Cardiac muscle cell (in vitro differentiated cells and primary cell): ENCODE measurements around the gene SLC25A21. TPM values are rescaled to one million over a fixed set of nuclear protein-coding genes. Genes with fewer than 3 reads are reported as not detected.
"Not testable (repeated sequence)": the region's sequence is repeated elsewhere in the genome, so short reads cannot be mapped to it uniquely, and the experiment has no call there.

Source experiments
- DNase-seq, 2 donors: peaks; one replicate each; pipeline versions ENCODE4 v3.0.0 to v3.0.0-alpha.2; 2010 to 2017; ENCODE audit warnings: low read depth in 1 of 2, low spot score in 1 of 2
- H3K27ac ChIP-seq: fragments of 200-600 bp; sonication (generic); 2 replicates; pipeline ENCODE4 v1.5.1; 2016
- H3K27me3 ChIP-seq: fragments of 200-600 bp; sonication (generic); 2 replicates; pipeline ENCODE4 v1.6.0; 2016; ENCODE audit warnings: control low read depth
- H3K36me3 ChIP-seq: fragments of 200-600 bp; sonication (generic); 2 replicates; pipeline ENCODE4 v1.5.1; 2016; ENCODE audit warnings: control low read depth
- H3K4me1 ChIP-seq: fragments of 200-600 bp; sonication (generic); 2 replicates; pipeline ENCODE4 v1.8.1; 2017; ENCODE audit warnings: low read depth, mild to moderate bottlenecking, mixed run types
- H3K4me3 ChIP-seq: fragments of 200-600 bp; sonication (generic); 2 replicates; pipeline ENCODE4 v1.5.1; 2016; ENCODE audit warnings: mild to moderate bottlenecking
- H3K9me3 ChIP-seq: fragments of 200-600 bp; sonication (generic); 2 replicates; pipeline ENCODE4 v1.5.1; 2017; ENCODE audit warnings: low read depth, mild to moderate bottlenecking, control low read depth
- CTCF ChIP-seq: IDR thresholded peaks from 2 replicates; pipeline ENCODE4 v1.5.1; 2012; ENCODE audit warnings: low read depth, mild to moderate bottlenecking, low read length
- polyA plus RNA-seq: library from polyadenylated mRNA; unstranded; fragments of >200 nt; fragmentation: Nextera tagmentation; extraction: Ambion mirVana; gene quantifications from 2 replicates; pipeline ENCODE4 v1.2.1, GENCODE V29; 2016
- total RNA-seq: library from RNA; depleted of rRNA; stranded (reverse); fragments of >200 nt; gene quantifications from 2 replicates; pipeline ENCODE4 v1.2.3, GENCODE V29; 2016

SLC25A21 gene
- total RNA-seq: 0.63 and 4.8 TPM in 2 replicates
- polyA plus RNA-seq: 1.7 and 8.4 TPM in 2 replicates

- Histone ChIP-seq H3K9me3 (no peaks in the 10 kb centered on the region), H3K4me3 (peak within 1 kb of the TSS; percentile 55), H3K27me3 (no peaks in the 10 kb centered on the region), H3K27ac (peak within 1 kb of the TSS; percentile 82), H3K4me1 (peaks cover 7% of the 10 kb centered on the region), H3K36me3 (no peaks in the 10 kb centered on the region)
- peak; percentile 81 to 86 for DNase-seq
- TF ChIP-seq CTCF: no peak
These were observed at the start of gene SLC25A21 for GRCh38 chr14:37172024-37172869. Gene SLC25A21 (minus strand): TSS chr14:37172606.

GRCh38 chr14:37221073-37221472, 48.7 kb upstream of the SLC25A21 start:
- H3K9me3 ChIP-seq: no peaks in the 10 kb centered on the region
- no peak overlapping the region for H3K4me3 ChIP-seq
- TF ChIP-seq CTCF: no peak
- H3K36me3 ChIP-seq: no peaks in the 10 kb centered on the region
- no peaks in the 10 kb centered on the region for H3K4me1 ChIP-seq
- H3K27ac ChIP-seq: no peak overlapping the region
- DNase-seq: no peak
- no peaks in the 10 kb centered on the region for H3K27me3 ChIP-seq

GRCh38 chr14:37215345-37215744, 42.9 kb upstream of the SLC25A21 start:
- DNase-seq: no peak
- Histone ChIP-seq H3K9me3 (no peaks in the 10 kb centered on the region), H3K27me3 (no peaks in the 10 kb centered on the region), H3K27ac (no peak overlapping the region), H3K4me3 (no peak overlapping the region), H3K4me1 (no peaks in the 10 kb centered on the region), H3K36me3 (no peaks in the 10 kb centered on the region)
- no peak for TF ChIP-seq CTCF

- no peak overlapping the region for H3K4me3 ChIP-seq
- H3K27ac ChIP-seq: no peak overlapping the region
- TF ChIP-seq CTCF: no peak
- no peaks in the 10 kb centered on the region for H3K9me3 ChIP-seq
- H3K36me3 ChIP-seq: no peaks in the 10 kb centered on the region
- no peaks in the 10 kb centered on the region for H3K27me3 ChIP-seq
- DNase-seq: no peak
- no peaks in the 10 kb centered on the region for H3K4me1 ChIP-seq
These were observed 40.6 kb upstream of the SLC25A21 start for GRCh38 chr14:37213016-37213415.

- Histone ChIP-seq H3K27ac (no peak overlapping the region), H3K36me3 (no peaks in the 10 kb centered on the region), H3K4me3 (no peak overlapping the region), H3K27me3 (no peaks in the 10 kb centered on the region), H3K4me1 (no peaks in the 10 kb centered on the region), H3K9me3 (no peaks in the 10 kb centered on the region)
- no peak for DNase-seq
- TF ChIP-seq CTCF: no peak
These were observed 38.0 kb upstream of the SLC25A21 start for GRCh38 chr14:37210448-37210847.

- H3K36me3 ChIP-seq, H3K27me3 ChIP-seq, H3K4me3 ChIP-seq, H3K4me1 ChIP-seq, DNase-seq, H3K27ac ChIP-seq, H3K9me3 ChIP-seq: not testable (repeated sequence)
These were observed 37.2 kb upstream of the SLC25A21 start for GRCh38 chr14:37209617-37210016.

GRCh38 chr14:37205623-37206605, 33.5 kb upstream of the SLC25A21 start:
- H3K27ac ChIP-seq, H3K27me3 ChIP-seq, H3K9me3 ChIP-seq, H3K4me3 ChIP-seq, DNase-seq, H3K36me3 ChIP-seq, H3K4me1 ChIP-seq: not testable (repeated sequence)
